ENCODE measurements around the gene CYP2S1.
"Not testable (repeated sequence)": the region's sequence is repeated elsewhere in the genome, so short reads cannot be mapped to it uniquely, and the experiment has no call there.

Gene CYP2S1, protein sequence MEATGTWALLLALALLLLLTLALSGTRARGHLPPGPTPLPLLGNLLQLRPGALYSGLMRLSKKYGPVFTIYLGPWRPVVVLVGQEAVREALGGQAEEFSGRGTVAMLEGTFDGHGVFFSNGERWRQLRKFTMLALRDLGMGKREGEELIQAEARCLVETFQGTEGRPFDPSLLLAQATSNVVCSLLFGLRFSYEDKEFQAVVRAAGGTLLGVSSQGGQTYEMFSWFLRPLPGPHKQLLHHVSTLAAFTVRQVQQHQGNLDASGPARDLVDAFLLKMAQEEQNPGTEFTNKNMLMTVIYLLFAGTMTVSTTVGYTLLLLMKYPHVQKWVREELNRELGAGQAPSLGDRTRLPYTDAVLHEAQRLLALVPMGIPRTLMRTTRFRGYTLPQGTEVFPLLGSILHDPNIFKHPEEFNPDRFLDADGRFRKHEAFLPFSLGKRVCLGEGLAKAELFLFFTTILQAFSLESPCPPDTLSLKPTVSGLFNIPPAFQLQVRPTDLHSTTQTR

GRCh38 chr19:41192574-41193429, at the start of gene CYP2S1:
Gene CYP2S1, plus strand, starts transcription at chr19:41193219. Its CDS starts 46 bp downstream, at chr19:41193265.
- DNase-seq: no peak

- peak; percentile 90 for DNase-seq
These were observed 48.6 kb upstream of the CYP2S1 start for GRCh38 chr19:41144403-41144802.

DNA sequence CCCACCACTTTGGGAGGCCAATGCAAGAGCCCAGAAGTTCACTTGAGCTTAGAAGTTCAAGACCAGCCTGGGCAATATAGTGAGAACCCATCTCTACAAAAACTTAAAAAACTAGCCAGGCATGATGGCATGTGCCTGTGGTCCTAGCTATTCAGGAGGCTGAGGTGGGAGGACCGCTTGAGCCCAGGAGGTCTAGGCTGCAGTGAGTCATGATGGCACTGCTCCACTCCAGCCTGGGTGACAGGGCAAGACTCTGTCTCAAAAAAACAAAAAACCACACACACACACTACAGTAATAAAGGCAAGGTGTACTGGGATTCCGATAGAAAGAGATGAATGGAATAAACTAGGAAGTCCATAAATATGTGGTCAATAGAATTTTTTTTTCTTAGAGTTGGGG, 43.2 kb upstream of the CYP2S1 start:
- no peak for DNase-seq

DNA sequence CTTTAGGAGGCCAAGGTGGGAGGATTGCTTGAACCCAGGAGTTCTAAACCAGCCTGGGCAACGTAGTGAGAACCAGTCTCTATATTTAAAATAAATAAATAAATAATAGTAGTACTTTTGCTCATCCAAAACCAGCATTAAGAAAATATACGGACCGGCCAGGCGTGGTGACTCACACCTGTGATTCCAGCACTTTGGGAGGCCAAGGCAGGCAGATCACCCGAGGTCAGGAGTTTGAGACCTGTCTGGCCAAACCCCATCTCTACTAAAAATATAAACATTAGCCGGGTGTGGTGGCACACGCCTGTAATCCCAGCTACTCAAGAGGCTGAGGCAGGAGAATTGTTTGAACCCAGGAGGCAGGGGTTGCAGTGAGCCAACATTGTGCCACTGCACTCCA, 42.0 kb upstream of the CYP2S1 start:
- DNase-seq: not testable (repeated sequence)

- no peak for DNase-seq
These were observed 39.0 kb upstream of the CYP2S1 start for GRCh38 chr19:41154060-41154459.

- no peak for DNase-seq
These were observed 36.8 kb upstream of the CYP2S1 start for GRCh38 chr19:41156207-41156606.

GRCh38 chr19:41159881-41160280, 33.1 kb upstream of the CYP2S1 start:
- DNase-seq: no peak

DNA sequence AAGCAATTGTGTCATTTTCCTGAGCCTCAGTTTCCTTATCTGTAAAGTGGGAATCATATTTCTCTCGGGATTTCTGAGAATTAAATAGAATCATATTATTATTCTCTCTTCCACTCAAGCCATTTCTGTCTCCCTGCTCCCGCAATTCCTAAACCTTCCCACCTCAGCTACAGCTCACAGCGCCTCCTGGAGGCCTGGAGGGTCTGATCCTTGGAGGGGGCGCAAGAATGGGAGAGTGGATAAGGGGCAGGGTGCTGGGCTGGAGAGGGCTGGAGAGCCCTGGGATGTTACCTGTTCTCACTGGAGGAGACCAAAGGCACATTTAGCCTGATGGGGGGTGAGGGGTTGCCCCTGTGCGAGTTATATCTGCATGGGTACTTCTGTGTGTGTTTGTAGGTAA, 31.1 kb upstream of the CYP2S1 start:
- no peak for DNase-seq

GRCh38 chr19:41166944-41167804, 25.8 kb upstream of the CYP2S1 start:
- DNase-seq: no peak

DNA sequence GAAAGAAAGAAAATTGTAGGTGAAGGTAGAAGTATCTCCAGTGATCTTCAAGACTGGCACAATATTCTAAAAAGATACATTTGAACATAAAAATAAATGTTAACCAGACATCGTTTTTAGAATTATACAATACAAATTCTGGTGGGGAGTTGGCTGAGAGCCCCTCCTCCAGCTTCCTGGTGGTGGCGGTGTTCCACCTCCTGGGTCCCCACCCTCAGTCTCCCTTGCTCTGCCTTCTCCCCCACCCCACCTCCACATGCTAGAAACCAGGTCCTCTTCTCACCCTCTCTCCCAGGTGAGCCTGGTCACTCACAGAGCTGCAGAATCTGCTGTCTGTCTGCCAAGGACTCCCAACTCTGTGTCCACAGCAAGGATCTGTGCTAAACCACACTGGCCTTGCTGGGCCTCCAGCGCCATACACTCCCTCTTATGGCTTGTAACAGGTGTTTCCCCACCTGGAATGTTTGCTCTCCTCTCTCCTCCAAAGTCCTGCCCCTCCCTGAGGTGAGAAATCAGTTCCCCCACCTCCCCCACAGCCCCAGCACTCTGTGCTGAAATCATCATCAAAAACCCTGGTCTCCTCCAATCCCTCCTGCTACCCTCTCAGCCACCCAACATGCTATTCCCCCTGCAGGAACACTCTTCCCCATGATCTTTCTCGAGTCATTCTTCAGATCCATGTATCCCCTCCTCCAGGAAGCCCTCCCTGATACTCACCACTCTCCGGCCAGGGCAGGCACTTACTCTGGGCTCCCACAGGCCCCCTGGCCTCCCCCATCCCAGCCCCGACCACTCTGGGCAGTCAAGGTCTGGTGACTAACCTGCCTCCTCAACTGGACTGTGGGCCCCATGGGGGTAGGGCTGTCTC, 20.5 kb upstream of the CYP2S1 start:
- no peak for DNase-seq

- no peak for DNase-seq
These were observed 18.6 kb upstream of the CYP2S1 start for GRCh38 chr19:41174297-41174928.

DNA sequence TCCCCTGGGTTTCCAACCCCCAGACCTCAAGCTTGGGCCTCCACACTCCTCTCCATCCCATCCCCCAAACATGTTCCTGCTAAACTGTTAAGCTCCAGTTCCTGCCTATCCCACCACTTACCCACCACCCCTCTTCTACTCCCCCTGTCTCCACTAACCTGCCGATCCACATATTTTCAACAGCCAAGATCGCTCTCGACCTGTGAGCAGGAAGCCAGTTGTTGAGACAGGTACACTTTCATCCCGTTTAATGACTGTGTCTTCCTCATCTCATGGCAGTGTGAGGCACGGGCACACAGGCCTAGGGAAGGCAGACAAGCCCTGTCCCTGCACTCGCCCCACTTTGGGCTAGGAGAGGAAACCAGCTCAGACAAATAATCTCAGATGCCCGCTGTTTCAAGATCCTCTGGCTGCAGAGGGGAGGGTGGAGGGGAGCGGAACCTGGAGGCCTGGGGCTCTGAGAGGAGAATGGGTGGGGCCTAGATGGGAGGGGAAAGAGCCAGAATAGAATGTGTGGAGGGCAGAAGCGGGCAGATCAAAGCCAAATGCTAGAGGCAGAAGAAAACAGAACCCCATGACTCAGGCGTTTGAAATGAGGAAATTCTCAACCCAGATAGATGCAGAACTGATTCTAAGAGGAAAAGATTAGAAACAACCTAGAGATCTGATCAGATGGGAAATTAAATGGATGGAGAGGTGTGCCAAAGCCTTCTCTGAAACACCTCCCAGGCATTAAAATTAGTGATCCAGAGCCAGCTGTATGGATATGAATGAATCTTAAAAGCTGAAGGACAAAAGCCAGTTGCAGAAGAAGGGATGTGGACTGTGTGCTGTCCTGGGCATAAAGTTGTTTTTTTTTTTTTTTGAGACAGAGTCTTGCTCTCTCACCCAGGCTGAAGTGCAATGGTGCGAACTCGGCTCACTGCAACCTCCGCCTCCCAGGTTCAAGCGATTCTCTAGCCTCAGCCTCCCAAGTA, 16.9 kb upstream of the CYP2S1 start:
- DNase-seq: peak; percentile 36

- DNase-seq: not testable (repeated sequence)
These were observed 12.8 kb upstream of the CYP2S1 start for GRCh38 chr19:41180173-41180572.

DNA sequence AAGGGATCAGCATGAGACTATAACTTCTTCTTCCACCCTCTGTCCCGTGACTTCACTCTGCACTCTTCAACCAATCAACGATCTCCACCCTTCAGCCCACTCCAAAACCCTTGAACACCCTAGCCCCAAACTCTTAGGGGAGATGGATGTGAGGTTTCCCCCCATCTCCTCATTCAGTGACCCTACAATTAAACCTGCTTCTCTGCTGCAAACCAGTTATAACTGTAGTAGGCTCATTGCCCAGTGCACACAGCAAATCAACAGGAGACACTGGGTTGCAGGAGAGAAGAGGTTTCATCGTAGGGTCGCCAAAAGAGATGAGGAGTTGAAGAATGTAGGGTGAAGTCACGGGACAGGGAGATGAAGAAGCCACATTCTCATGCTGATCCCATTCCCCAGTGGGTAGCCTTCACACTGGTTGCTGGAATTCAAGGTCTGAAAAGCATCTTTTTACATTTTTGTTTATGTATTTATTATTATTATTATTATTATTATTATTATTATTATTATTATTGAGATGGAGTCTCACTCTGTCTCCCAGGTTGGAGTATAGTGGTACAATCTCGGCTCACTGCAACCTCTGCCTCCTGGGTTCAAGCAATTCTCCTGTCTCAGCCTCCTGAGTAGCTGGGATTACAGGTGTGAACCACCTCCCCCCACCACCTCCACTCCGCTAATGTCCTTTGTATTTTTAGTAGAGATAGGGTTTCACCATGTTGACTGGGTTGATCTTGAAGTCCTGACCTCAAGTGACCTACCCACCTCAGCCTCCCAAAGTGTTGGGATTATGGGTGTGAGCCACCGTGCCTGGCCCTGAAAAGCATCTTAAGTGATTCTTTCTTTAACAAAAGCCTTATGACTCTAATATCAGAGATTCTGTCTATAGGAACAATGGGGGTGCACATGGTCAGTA, 5.8 kb upstream of the CYP2S1 start:
- DNase-seq: no peak

DNA sequence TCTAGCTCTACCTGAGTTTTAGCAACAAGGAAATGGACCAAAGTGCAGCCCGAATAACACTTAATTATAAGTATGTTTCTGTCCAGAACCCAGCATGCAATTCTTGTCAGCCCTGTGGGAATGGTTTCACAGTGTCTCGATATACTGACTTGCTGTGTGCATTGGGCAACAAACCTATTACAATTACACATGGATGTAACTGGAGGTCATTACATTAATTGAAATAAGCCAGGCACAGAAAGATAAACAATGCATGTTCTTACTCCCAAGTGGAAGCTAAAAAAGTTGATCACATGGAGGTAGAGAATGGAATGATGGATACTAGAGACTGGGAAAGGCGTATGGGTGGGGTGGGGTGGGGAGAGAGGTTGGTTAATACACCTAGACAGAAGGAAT, 5.1 kb upstream of the CYP2S1 start:
- DNase-seq: no peak

GRCh38 chr19:41189425-41190065, 3.5 kb upstream of the CYP2S1 start:
- DNase-seq: no peak

DNA sequence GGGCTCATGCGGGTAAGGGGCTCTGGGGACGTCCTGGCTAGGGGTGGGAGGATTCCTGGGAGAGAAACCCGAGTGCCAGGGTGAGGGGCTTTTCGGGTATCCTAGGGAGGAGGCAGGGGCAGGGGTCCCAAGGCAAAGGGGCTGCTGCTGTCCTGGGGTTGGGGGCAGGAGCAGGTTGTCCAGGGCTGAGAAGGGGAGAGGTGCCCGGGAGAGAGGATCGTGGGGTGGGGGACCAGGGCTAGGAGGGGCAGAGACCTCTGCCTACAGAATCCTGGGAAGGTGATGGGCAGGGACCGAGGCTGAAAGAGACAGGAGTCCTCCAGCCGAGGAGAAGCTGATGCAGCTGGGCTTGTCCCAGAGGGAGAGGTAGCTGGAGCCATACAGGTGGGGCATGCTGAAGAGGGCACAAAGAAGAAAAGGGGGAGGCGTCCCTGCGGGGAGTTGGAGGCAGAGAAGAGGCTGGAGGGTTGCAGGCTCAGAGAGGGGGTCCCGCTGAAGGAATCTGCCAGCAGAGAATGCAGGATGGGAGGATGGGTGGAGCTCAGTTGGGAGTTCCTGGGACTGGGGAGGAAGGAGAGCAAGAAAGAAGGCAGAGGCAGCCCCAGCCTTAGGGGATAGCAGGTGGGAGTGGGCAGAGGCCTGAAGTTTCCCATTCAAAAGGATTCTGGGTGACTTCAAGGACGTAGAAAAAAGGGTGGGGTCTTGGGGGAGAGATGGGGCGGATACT, 574 bp downstream of the CYP2S1 start:
- DNase-seq: no peak

GRCh38 chr19:41194157-41194552, 1.1 kb downstream of the CYP2S1 start:
- no peak for DNase-seq
